Measurements from ENCODE around the gene XXYLT1. TPM values are rescaled to one million over a fixed set of nuclear protein-coding genes. Genes with fewer than 3 reads are reported as not detected.

The XXYLT1 gene
- polyA plus RNA-seq, 1 donor (not counting 4 experiments of a cell fraction or from before 2014, with no cell fraction given): 11.1 TPM

GRCh38 chr3:195073866-195074860 lies 196.8 kb downstream of the XXYLT1 start:
- H3K4me3 ChIP-seq (ENCODE audit: control insufficient read depth in 2 of 3, extremely low read depth in 1 of 3, insufficient read depth in 2 of 3, low read depth in 1 of 3, low read length in 3 of 3): no peak overlapping the region
- DNase-seq (ENCODE audit: low read depth, low spot score) (no peak), FAIRE-seq (no peak)
- dilution Hi-C loops (cut with MboI; ENCODE audit: extremely low pct_ligation_motif_present, low sequenced_read_pairs): no loop called here
- H3K27ac ChIP-seq (ENCODE audit: control insufficient read depth, insufficient read depth, low read length): no peak overlapping the region
- H4K20me1 ChIP-seq (ENCODE audit: control insufficient read depth, extremely low read depth, insufficient read depth, low read length): no peaks in the 10 kb centered on the region
- no peaks in the 10 kb centered on the region for H3K9me3 ChIP-seq (ENCODE audit: control insufficient read depth, low read depth, low read length)
- no peak overlapping the region for H2AFZ ChIP-seq (ENCODE audit: control insufficient read depth, low read length)
- no peaks in the 10 kb centered on the region for H3K9me1 ChIP-seq (ENCODE audit: control insufficient read depth, extremely low read depth, insufficient read depth, low read length)
- H3K4me1 ChIP-seq (ENCODE audit: control insufficient read depth, extremely low read depth, insufficient read depth, low read length): no peaks in the 10 kb centered on the region
- H3K27me3 ChIP-seq (ENCODE audit: control insufficient read depth, extremely low read depth, insufficient read depth, low read length): no peaks in the 10 kb centered on the region
- TF ChIP-seq CTCF (optimal IDR thresholded peaks at IDR 0.05 in 1 of 3, IDR thresholded peaks at IDR 0.05 in 1 of 3, conservative IDR thresholded peaks at IDR 0.05 in 1 of 3; ENCODE audit: extremely low read depth in 1 of 3, insufficient read depth in 2 of 3, low read length in 3 of 3) (no peak), EZH2 (IDR thresholded peaks at IDR 0.05; ENCODE audit: low read length) (no peak)
- H3K36me3 ChIP-seq (ENCODE audit: control insufficient read depth in 2 of 2, extremely low read depth in 1 of 2, insufficient read depth in 2 of 2, low read length in 2 of 2): peaks cover 0 to 2% of the 10 kb centered on the region in 2 experiments
- no peak overlapping the region for H3K9ac ChIP-seq (ENCODE audit: control insufficient read depth, extremely low read depth, insufficient read depth, low read length)
- no peaks in the 10 kb centered on the region for H3K79me2 ChIP-seq (ENCODE audit: control insufficient read depth, insufficient read depth, low read length)
- no peak overlapping the region for H3K4me2 ChIP-seq (ENCODE audit: control insufficient read depth, extremely low read depth, insufficient read depth, low read depth, low read length)

GRCh38 chr3:195072916-195073564 lies 197.9 kb downstream of the XXYLT1 start:
- no peak overlapping the region for H3K9ac ChIP-seq (ENCODE audit: control insufficient read depth, extremely low read depth, insufficient read depth, low read length)
- TF ChIP-seq EZH2 (IDR thresholded peaks at IDR 0.05; ENCODE audit: low read length) (no peak), CTCF (optimal IDR thresholded peaks at IDR 0.05 in 1 of 3, IDR thresholded peaks at IDR 0.05 in 1 of 3, conservative IDR thresholded peaks at IDR 0.05 in 1 of 3; ENCODE audit: extremely low read depth in 1 of 3, insufficient read depth in 2 of 3, low read length in 3 of 3) (no peak)
- no peak for FAIRE-seq
- H3K79me2 ChIP-seq (ENCODE audit: control insufficient read depth, insufficient read depth, low read length): no peaks in the 10 kb centered on the region
- dilution Hi-C loops (cut with MboI; ENCODE audit: extremely low pct_ligation_motif_present, low sequenced_read_pairs): no loop called here
- no peaks in the 10 kb centered on the region for H3K4me1 ChIP-seq (ENCODE audit: control insufficient read depth, extremely low read depth, insufficient read depth, low read length)
- no peak overlapping the region for H3K27ac ChIP-seq (ENCODE audit: control insufficient read depth, insufficient read depth, low read length)
- no peak overlapping the region for H2AFZ ChIP-seq (ENCODE audit: control insufficient read depth, low read length)
- no peak overlapping the region for H3K4me2 ChIP-seq (ENCODE audit: control insufficient read depth, extremely low read depth, insufficient read depth, low read depth, low read length)
- H3K9me1 ChIP-seq (ENCODE audit: control insufficient read depth, extremely low read depth, insufficient read depth, low read length): no peaks in the 10 kb centered on the region
- DNase-seq (ENCODE audit: low read depth, low spot score): no peak
- peaks cover 0 to 1% of the 10 kb centered on the region in 2 experiments for H3K36me3 ChIP-seq (ENCODE audit: control insufficient read depth in 2 of 2, extremely low read depth in 1 of 2, insufficient read depth in 2 of 2, low read length in 2 of 2)
- no peak overlapping the region for H3K4me3 ChIP-seq (ENCODE audit: control insufficient read depth in 2 of 3, extremely low read depth in 1 of 3, insufficient read depth in 2 of 3, low read depth in 1 of 3, low read length in 3 of 3)
- no peaks in the 10 kb centered on the region for H3K9me3 ChIP-seq (ENCODE audit: control insufficient read depth, low read depth, low read length)
- no peaks in the 10 kb centered on the region for H3K27me3 ChIP-seq (ENCODE audit: control insufficient read depth, extremely low read depth, insufficient read depth, low read length)
- no peaks in the 10 kb centered on the region for H4K20me1 ChIP-seq (ENCODE audit: control insufficient read depth, extremely low read depth, insufficient read depth, low read length)
